Brain pericyte (primary cell): ENCODE measurements around the gene RTF2.
"Not testable (repeated sequence)": the region's sequence is repeated elsewhere in the genome, so short reads cannot be mapped to it uniquely, and the experiment has no call there.

ENCODE experiments used
- DNase-seq: peaks from one replicate; pipeline ENCODE4 v3.0.0-alpha.2; 2012; ENCODE audit warnings: low read depth, low spot score

The RTF2 gene

DNA sequence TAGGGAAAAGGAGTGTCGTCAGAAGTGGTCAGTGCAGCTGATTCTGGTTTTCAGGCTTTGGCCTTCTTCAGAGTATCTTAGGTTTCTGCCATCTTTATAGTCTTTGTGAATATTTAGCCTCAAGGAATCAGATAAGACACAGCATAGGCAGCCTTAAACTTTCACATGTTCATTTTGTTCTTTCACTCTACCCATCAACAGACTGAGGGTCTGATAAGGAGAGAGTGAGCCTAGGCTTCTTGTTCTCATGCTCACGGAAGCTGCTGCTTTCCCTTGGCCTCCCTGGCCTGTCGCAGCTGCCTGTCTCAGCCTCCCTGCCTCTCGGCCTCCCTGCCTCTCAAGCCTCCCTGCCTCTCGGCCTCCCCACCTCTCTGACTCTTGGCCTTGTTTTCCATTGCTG, 20.1 kb downstream of the RTF2 start:
- no peak for DNase-seq

DNA sequence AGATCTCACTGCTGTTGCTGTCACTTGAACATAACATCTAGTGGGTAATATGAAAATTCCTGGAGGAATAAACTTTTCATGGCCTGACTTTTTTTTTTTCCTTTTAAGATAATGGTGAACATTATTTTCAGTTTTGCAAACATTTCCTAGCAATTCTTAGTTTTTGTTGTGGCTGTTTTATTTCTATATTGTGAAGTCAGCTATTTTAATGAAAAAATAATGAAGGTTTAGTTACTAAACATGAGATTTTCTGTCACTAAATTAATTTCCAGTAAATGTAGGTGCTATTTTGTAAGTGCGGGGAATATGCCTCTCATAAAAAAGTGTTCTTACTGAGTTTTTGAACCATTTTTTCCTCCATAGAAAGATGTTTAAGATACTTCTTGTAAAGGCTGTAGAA, 32.7 kb downstream of the RTF2 start:
- DNase-seq: no peak

- DNase-seq: no peak
These were observed 35.5 kb downstream of the RTF2 start for GRCh38 chr20:56503916-56504315.

GRCh38 chr20:56504373-56505005, 36.1 kb downstream of the RTF2 start:
- no peak for DNase-seq

GRCh38 chr20:56506103-56506502, 37.7 kb downstream of the RTF2 start:
- no peak for DNase-seq

GRCh38 chr20:56511926-56512325, 43.5 kb downstream of the RTF2 start:
- DNase-seq: no peak

- DNase-seq: no peak
These were observed 45.0 kb downstream of the RTF2 start for GRCh38 chr20:56513161-56514150.

DNA sequence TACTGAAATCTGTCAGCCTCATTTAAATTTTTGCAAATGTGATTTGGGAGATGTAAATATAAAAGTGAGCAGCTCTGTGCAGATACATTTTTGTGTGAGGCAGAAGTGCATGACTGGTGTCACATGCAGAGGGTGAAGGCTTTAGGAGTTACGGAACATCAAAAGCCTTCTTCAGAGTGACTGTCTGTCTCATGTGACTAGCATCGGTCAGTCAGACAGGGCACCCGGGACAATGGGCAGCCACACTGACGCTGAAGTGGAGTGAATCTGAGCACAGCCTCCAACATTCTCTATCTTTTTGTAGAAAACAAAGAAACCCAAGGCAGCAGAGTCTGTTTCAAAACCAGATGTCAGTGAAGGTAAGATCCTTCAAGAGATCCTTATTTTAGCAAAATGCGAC, 48.2 kb downstream of the RTF2 start:
- DNase-seq: no peak

DNA sequence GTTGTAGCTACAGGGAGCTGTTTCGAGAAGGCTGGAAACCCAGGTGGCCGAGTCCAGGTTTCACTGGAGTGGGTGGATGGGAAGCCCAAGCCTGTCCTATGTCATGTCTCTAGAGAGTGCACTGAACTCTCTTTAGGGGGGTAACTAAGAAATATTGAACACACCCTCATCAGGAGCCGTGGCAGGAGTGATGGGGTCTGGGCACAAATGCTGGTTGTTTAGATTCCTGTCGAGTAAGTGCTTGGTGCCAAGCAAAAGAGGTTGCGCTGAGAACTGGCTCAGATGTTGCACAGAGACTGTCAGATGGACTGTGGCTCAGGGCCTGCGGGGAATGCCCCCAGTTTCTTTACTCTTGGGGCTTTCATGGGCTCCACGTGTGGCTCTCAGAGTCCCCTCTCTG, 48.8 kb downstream of the RTF2 start:
- DNase-seq: no peak

DNA sequence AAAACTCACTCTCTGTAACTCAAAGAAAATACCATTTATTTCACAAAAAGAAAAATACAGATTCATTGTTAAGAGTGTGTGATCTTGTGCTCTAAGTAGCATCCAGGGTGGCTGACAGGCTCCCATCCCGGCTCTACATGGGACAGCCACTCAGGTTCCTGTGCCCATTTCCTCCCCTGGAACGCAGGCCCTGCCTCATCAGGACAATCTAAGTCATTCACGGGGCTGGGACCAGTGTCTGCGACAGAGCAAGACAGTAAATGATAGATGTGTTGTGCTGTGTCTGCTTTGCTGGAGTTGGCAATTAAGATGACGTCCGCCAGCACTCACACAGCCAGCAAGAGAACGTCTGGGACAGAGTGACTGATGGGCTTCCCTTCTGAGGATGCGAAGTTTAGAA, 49.2 kb downstream of the RTF2 start:
- no peak for DNase-seq

GRCh38 chr20:56518126-56518525, 49.7 kb downstream of the RTF2 start:
- DNase-seq: no peak

- no peak for DNase-seq
These were observed 50.4 kb downstream of the RTF2 start for GRCh38 chr20:56518721-56519398.

GRCh38 chr20:56519551-56519950, 51.1 kb downstream of the RTF2 start:
- no peak for DNase-seq

- DNase-seq: no peak
These were observed 51.8 kb downstream of the RTF2 start for GRCh38 chr20:56520180-56520579.

- DNase-seq: not testable (repeated sequence)
These were observed 52.4 kb downstream of the RTF2 start for GRCh38 chr20:56520746-56521354.

- DNase-seq: no peak
These were observed 53.9 kb downstream of the RTF2 start for GRCh38 chr20:56522311-56522710.

DNA sequence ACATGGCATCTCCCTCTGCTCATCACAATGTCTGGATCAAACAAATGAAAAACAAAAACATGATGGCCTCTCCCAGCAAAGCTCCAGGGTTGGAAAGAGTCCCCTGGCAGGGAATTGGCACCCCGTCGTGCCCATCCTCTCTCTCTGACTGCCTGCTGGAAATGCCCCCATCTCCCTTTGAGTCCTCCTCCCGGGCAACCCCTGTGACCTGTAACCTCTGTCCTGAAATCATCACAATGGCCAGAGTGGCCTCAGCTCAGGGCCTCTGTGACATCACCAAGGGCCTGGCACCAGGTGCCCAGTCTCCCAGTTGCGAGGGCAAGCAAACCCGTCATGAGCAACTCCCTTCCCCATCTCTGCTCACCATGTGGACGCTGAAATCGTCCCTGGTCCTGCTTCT, 56.0 kb downstream of the RTF2 start, which contains the start of gene FAM209A:
Gene FAM209A, plus strand, starts transcription at position 301 of the 400 bp plus-strand sequence. Its CDS starts 65 bp downstream, at position 366.
- not testable (repeated sequence) for DNase-seq

DNA sequence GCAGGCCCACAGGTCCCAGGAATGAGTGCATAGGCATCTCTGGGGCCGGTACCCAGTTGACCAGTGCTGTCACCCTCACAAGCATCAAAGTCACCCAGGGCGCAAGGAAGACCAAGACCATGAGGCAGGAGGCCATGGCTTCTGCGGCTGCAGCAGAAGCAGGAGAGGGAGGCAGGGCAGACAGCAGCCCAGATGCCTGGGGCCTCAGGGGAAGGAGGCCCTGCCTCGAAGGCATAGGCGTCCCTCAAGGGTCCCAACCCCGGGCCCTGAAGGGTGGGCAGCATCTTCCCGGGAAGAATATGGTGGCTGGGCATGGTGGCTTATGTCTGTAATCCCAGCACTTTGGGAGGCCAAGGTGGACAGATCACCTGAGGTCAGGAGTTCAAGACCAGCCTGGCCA, 59.1 kb downstream of the RTF2 start:
- DNase-seq: no peak

DNA sequence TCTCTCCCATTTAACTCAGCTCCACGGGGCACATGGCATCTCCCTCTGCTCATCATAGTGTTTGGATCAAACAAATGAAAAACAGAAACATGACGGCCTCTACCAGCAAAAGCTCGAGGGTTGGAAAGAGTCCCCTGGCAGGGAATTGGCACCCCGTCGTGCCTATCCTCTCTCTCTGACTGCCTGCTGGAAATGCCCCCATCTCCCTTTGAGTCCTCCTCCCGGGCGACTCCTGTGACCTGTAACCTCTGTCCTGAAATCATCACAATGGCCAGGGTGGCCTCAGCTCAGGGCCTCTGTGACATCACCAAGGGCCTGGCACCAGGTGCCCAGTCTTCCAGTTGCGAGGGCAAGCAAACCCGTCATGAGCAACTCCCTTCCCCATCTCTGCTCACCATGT, 64.5 kb downstream of the RTF2 start, which contains the start of gene FAM209B:
Gene FAM209B, plus strand, starts transcription at position 301 of the 400 bp plus-strand sequence. Its CDS starts 96 bp downstream, at position 397.
- DNase-seq: not testable (repeated sequence)

GRCh38 chr20:56537997-56538396, 69.6 kb downstream of the RTF2 start:
- DNase-seq: no peak

GRCh38 chr20:56540415-56540814, 72.0 kb downstream of the RTF2 start:
- no peak for DNase-seq
